Measurements from ENCODE around the gene STRADB. TPM values are rescaled to one million over a fixed set of nuclear protein-coding genes. Genes with fewer than 3 reads are reported as not detected.
"Not testable (repeated sequence)": the region's sequence is repeated elsewhere in the genome, so short reads cannot be mapped to it uniquely, and the experiment has no call there.

STRADB gene
- total RNA-seq, 1 experiment from 2014 or later, result 24.3 TPM

DNA sequence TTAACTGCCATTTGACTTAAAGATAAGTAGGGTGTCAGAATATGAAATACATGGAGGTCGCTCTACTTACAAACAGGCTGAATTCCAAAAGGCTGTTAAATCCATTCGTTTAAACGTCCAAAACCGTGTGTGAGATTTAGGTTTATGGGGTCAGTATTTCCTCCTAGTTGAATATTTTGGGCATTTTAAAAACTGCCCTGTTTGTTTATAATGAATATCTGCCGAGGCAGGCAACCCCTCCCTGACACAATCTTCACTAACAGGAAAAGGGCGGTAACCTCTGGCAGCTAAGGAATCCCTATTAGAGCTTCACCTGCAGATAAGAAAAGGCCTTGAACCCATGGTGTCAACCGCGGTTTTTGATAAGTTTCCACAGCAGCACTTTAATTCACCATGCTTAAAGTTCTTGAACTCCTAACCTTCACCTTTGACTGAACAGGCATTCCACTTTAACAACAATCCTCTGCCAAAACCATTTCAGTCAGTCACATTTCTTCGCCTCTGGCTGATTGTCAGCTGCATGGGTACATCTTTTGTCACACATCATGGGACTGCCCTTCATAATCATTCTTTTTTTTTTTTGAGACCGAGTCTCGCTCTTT lies 18.0 kb upstream of the STRADB start:
- ChIA-PET CTCF (no interaction called here), POLR2A (ENCODE audit: low non-redundant PET) (no interaction called here)
- DNase-seq (ENCODE audit: low spot score), result no peak
- TF ChIP-seq, protein P1, sequence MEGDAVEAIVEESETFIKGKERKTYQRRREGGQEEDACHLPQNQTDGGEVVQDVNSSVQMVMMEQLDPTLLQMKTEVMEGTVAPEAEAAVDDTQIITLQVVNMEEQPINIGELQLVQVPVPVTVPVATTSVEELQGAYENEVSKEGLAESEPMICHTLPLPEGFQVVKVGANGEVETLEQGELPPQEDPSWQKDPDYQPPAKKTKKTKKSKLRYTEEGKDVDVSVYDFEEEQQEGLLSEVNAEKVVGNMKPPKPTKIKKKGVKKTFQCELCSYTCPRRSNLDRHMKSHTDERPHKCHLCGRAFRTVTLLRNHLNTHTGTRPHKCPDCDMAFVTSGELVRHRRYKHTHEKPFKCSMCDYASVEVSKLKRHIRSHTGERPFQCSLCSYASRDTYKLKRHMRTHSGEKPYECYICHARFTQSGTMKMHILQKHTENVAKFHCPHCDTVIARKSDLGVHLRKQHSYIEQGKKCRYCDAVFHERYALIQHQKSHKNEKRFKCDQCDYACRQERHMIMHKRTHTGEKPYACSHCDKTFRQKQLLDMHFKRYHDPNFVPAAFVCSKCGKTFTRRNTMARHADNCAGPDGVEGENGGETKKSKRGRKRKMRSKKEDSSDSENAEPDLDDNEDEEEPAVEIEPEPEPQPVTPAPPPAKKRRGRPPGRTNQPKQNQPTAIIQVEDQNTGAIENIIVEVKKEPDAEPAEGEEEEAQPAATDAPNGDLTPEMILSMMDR (conservative IDR thresholded peaks at IDR 0.05; ENCODE audit: low read depth, low read length), result no peak
- TF ChIP-seq EZH2 (IDR thresholded peaks at IDR 0.05; ENCODE audit: borderline replicate concordance, low read depth, low read length, poor library complexity, severe bottlenecking), result no peak
- intact Hi-C loops (cut with micrococcal nuclease; ENCODE audit: unreplicated experiment), result no loop called here
- Histone ChIP-seq H3K4me1 (ENCODE audit: insufficient read depth, low read length, poor library complexity, severe bottlenecking) (peaks cover 51% of the 10 kb centered on the region), H3K27me3 (replicated peaks; ENCODE audit: insufficient read depth, low read depth, low read length, poor library complexity) (no peaks in the 10 kb centered on the region), H3K27ac (ENCODE audit: low read depth, low read length, poor library complexity, severe bottlenecking) (peak overlapping the region; percentile 87), H3K36me3 (ENCODE audit: insufficient read depth, low read length, poor library complexity, severe bottlenecking) (no peaks in the 10 kb centered on the region), H3K9me3 (ENCODE audit: low read depth, low read length, poor library complexity, severe bottlenecking) (no peaks in the 10 kb centered on the region), H3K4me3 (ENCODE audit: low read depth, low read length, poor library complexity, severe bottlenecking) (no peak overlapping the region)
- BruUV-seq (replicated peaks), result no TSS peak

DNA sequence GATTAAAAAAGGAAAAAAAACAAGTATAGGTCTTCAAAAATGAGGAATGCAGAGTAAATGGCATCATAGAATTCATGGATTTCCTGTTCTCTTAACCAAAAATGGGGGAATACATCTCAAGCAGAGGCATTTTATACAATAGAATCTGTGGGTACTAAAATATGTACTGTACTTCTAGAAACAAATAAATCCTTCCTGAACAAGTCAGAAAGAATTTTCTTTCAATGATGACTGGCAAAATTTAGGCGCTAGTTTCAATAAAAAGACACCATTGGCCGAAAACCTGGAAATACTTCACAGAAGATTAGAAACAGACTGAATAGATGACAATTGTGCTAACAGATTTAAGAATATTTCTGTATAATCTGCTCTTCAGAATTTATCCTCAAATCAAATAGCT lies 15.4 kb upstream of the STRADB start:
- H3K9me3 ChIP-seq (ENCODE audit: low read depth, low read length, poor library complexity, severe bottlenecking), result no peaks in the 10 kb centered on the region
- H3K4me1 ChIP-seq (ENCODE audit: insufficient read depth, low read length, poor library complexity, severe bottlenecking), result peaks cover 55% of the 10 kb centered on the region
- no TSS peak for BruUV-seq (replicated peaks)
- H3K27ac ChIP-seq (ENCODE audit: low read depth, low read length, poor library complexity, severe bottlenecking), result no peak overlapping the region
- H3K27me3 ChIP-seq (replicated peaks; ENCODE audit: insufficient read depth, low read depth, low read length, poor library complexity), result no peaks in the 10 kb centered on the region
- intact Hi-C loops (cut with micrococcal nuclease; ENCODE audit: unreplicated experiment), result no loop called here
- ChIA-PET POLR2A (ENCODE audit: low non-redundant PET) (no interaction called here), CTCF (no interaction called here)
- TF ChIP-seq, protein P1 (conservative IDR thresholded peaks at IDR 0.05; ENCODE audit: low read depth, low read length), result no peak
- TF ChIP-seq EZH2 (IDR thresholded peaks at IDR 0.05; ENCODE audit: borderline replicate concordance, low read depth, low read length, poor library complexity, severe bottlenecking), result no peak
- no peaks in the 10 kb centered on the region for H3K36me3 ChIP-seq (ENCODE audit: insufficient read depth, low read length, poor library complexity, severe bottlenecking)
- DNase-seq (ENCODE audit: low spot score), result no peak
- no peak overlapping the region for H3K4me3 ChIP-seq (ENCODE audit: low read depth, low read length, poor library complexity, severe bottlenecking)

DNA sequence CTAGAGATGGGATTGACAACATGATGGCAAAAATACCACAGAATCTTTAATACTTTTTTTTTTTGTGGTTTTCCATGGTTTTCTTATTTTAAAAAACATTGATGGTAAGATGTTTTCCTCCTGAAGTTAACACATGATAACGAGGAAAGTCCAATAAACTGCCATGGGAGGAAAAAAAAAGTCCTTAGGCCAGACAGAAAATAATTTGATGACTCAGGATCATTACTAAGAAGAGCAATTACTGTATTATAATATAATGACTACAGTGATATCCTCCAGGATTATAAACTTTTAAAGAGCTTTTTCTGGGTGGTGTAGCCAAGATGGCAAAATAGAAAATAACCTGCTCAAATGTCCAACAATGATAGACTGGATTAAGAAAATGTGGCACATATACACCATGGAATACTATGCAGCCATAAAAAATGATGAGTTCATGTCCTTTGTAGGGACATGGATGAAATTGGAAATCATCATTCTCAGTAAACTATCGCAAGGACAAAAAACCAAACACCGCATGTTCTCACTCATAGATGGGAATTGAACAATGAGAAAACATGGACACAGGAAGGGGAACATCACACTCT lies 12.1 kb upstream of the STRADB start:
- H3K27me3 ChIP-seq (replicated peaks; ENCODE audit: insufficient read depth, low read depth, low read length, poor library complexity); DNase-seq (ENCODE audit: low spot score); H3K9me3 ChIP-seq (ENCODE audit: low read depth, low read length, poor library complexity, severe bottlenecking); H3K4me3 ChIP-seq (ENCODE audit: low read depth, low read length, poor library complexity, severe bottlenecking); BruUV-seq (replicated peaks); H3K27ac ChIP-seq (ENCODE audit: low read depth, low read length, poor library complexity, severe bottlenecking); intact Hi-C loops (cut with micrococcal nuclease; ENCODE audit: unreplicated experiment); H3K36me3 ChIP-seq (ENCODE audit: insufficient read depth, low read length, poor library complexity, severe bottlenecking): not testable (repeated sequence)
- CTCF ChIA-PET, result interaction anchor here (0.6 kb wide), 1 partner anchor 370 kb away, joined by 3 read pairs; no protein-coding TSS in a partner anchor
- H3K4me1 ChIP-seq (ENCODE audit: insufficient read depth, low read length, poor library complexity, severe bottlenecking), result peaks cover 28% of the 10 kb centered on the region
- POLR2A ChIA-PET (ENCODE audit: low non-redundant PET), result interaction anchor here (0.5 kb wide), 1 partner anchor 12 kb away, joined by 3 read pairs; the partner anchor contains the start of gene STRADB
